Measurements from ENCODE around the gene RAB1A.

GRCh38 chr2:65075605-65076344 is 54.1 kb downstream of the RAB1A start:
- TF ChIP-seq CTCF (IDR thresholded peaks at IDR 0.05; ENCODE audit: borderline replicate concordance, extremely low read depth, low read length, poor library complexity, severe bottlenecking), result no peak
- no peak for TF ChIP-seq EZH2 (IDR thresholded peaks at IDR 0.05; ENCODE audit: borderline replicate concordance, low read depth, low read length, severe bottlenecking)

All from DND-41 (cell line).